ENCODE measurements around the gene EIF3L.

EIF3L gene

GRCh38 chr22:37906364-37907008 is 57.3 kb downstream of the EIF3L start:
- peak in 1 of 2 experiments; percentile 5 for DNase-seq

GRCh38 chr22:37907036-37907954 is 58.1 kb downstream of the EIF3L start:
- DNase-seq = no peak

- DNase-seq = no peak
Observed at GRCh38 chr22:37909766-37910165, 60.5 kb downstream of the EIF3L start.

- DNase-seq = no peak
Observed at GRCh38 chr22:37910890-37911672, 61.9 kb downstream of the EIF3L start.

- no peak for DNase-seq
Observed at GRCh38 chr22:37911697-37912096, 62.5 kb downstream of the EIF3L start.

- no peak for DNase-seq
Observed at GRCh38 chr22:37912171-37912570, 63.0 kb downstream of the EIF3L start.

- no peak for DNase-seq
Observed at GRCh38 chr22:37913233-37913721, 64.1 kb downstream of the EIF3L start.

GRCh38 chr22:37916311-37916710 is 67.1 kb downstream of the EIF3L start:
- DNase-seq = no peak

GRCh38 chr22:37917874-37918548 is 68.8 kb downstream of the EIF3L start:
- DNase-seq = no peak

- no peak for DNase-seq
Observed at GRCh38 chr22:37918580-37919270, 69.5 kb downstream of the EIF3L start.

- DNase-seq = no peak
Observed at GRCh38 chr22:37920126-37920525, 70.9 kb downstream of the EIF3L start.

GRCh38 chr22:37922191-37922590 is 73.0 kb downstream of the EIF3L start:
- no peak for DNase-seq

- no peak for DNase-seq
Observed at GRCh38 chr22:37923927-37924326, 74.7 kb downstream of the EIF3L start.

GRCh38 chr22:37924386-37925065 is 75.3 kb downstream of the EIF3L start:
- DNase-seq = no peak

- no peak for DNase-seq
Observed at GRCh38 chr22:37925330-37925729, 76.1 kb downstream of the EIF3L start.

- no peak for DNase-seq
Observed at GRCh38 chr22:37925767-37926166, 76.5 kb downstream of the EIF3L start.

- DNase-seq = no peak
Observed at GRCh38 chr22:37926358-37926757, 77.1 kb downstream of the EIF3L start.

- DNase-seq = no peak
Observed at GRCh38 chr22:37926771-37927636, 77.8 kb downstream of the EIF3L start.

- DNase-seq = no peak
Observed at GRCh38 chr22:37927637-37927936, 78.4 kb downstream of the EIF3L start.

- no peak for DNase-seq
Observed at GRCh38 chr22:37929390-37929789, 80.2 kb downstream of the EIF3L start.

Measured in SW 1271 (cell line).